Measurements from ENCODE around the gene PEX11B. TPM values are rescaled to one million over a fixed set of nuclear protein-coding genes. Genes with fewer than 3 reads are reported as not detected.

The PEX11B gene
- total RNA-seq, 1 experiment from 2014 or later = 13.7 TPM

GRCh38 chr1:145908653-145909052 lies 9.9 kb downstream of the PEX11B start:
- Mint-ChIP-seq H3K27ac (no peak overlapping the region), H3K4me1 (peaks cover 9 to 12% of the 10 kb centered on the region in 2 experiments), H3K9me3 (no peaks in the 10 kb centered on the region), H3K4me3 (no peak overlapping the region), H3K36me3 (ENCODE audit: insufficient read depth in 1 of 3, low read depth in 3 of 3) (peaks cover 0 to 8% (median 0%) of the 10 kb centered on the region in 3 experiments; a peak in 2 of 7 replicates), H3K27me3 (ENCODE audit: low read depth) (peaks cover 15% of the 10 kb centered on the region)
- Histone ChIP-seq H4K20me1 (ENCODE audit: control insufficient read depth, insufficient read depth, insufficient read length) (no peaks in the 10 kb centered on the region), H3K23ac (ENCODE audit: insufficient read length, low read depth, low read length) (no peak overlapping the region), H2BK20ac (ENCODE audit: low read depth, low read length, poor library complexity, severe bottlenecking) (no peak overlapping the region), H3K9me3 (ENCODE audit: control insufficient read depth, low read depth, low read length) (no peaks in the 10 kb centered on the region), H3K27ac (ENCODE audit: insufficient read length, low read depth, low read length) (no peak overlapping the region), H2BK120ac (ENCODE audit: low read depth, low read length, poor library complexity, severe bottlenecking) (no peak overlapping the region), H2BK5ac (ENCODE audit: insufficient read length, low read length) (no peak overlapping the region), H3K27me3 (ENCODE audit: insufficient read depth, low read length) (no peaks in the 10 kb centered on the region), H3K14ac (ENCODE audit: insufficient read depth, low read length) (no peak overlapping the region), H3K4ac (ENCODE audit: low read depth, low read length) (no peak overlapping the region), H3K79me1 (ENCODE audit: insufficient read depth, low read depth, low read length, poor library complexity, severe bottlenecking) (no peaks in the 10 kb centered on the region), H3T11ph (ENCODE audit: low read length) (no peak overlapping the region), H3K79me2 (ENCODE audit: insufficient read depth, low read length) (no peaks in the 10 kb centered on the region), H3K56ac (ENCODE audit: insufficient read length, low read depth, low read length) (no peak overlapping the region), H2BK15ac (ENCODE audit: low read depth, low read length) (no peak overlapping the region), H2AK5ac (ENCODE audit: insufficient read length, low read length) (no peak overlapping the region), H3K4me1 (ENCODE audit: insufficient read depth, low read length) (no peaks in the 10 kb centered on the region), H3K9ac (ENCODE audit: extremely low read depth, insufficient read length, low read length) (no peak overlapping the region), H4K8ac (replicated peaks; ENCODE audit: insufficient read length, low read depth, low read length) (no peak overlapping the region), H2BK12ac (ENCODE audit: insufficient read length, low read depth, low read length) (no peak overlapping the region), H4K91ac (ENCODE audit: insufficient read length, low read depth, low read length) (no peak overlapping the region), H3K23me2 (ENCODE audit: insufficient read length, low read depth, low read length, poor library complexity, severe bottlenecking) (no peaks in the 10 kb centered on the region), H2AFZ (ENCODE audit: low read length) (no peak overlapping the region), H3K4me2 (ENCODE audit: insufficient read depth, insufficient read length, low read length) (no peak overlapping the region), H3K18ac (ENCODE audit: insufficient read length, low read depth, low read length) (no peak overlapping the region), H4K5ac (ENCODE audit: insufficient read length, low read depth, low read length) (no peak overlapping the region)
- no CpG with 5 or more reads among the region's 1 CpG for WGBS (ENCODE audit: extremely low coverage, insufficient read length, low lambda C conversion rate)
- TF ChIP-seq CTCF (conservative IDR thresholded peaks at IDR 0.05) = no peak
- no peak for DNase-seq

Measured in H9 (cell line).